WI38 (cell line): ENCODE results near the gene UQCC5.

Experiments
- H3K4me3 ChIP-seq: 2 replicates; pipeline ENCODE4 v1.5.1; 2011; ENCODE audit warnings: low read depth, mild to moderate bottlenecking, control low read depth, low read length
- TF ChIP-seq, protein P1 (sequence below): IDR thresholded peaks from 2 replicates; pipeline ENCODE4 v1.5.1; 2012; ENCODE audit warnings: low read depth, mild to moderate bottlenecking, control low read depth, low read length

UQCC5 gene

DNA sequence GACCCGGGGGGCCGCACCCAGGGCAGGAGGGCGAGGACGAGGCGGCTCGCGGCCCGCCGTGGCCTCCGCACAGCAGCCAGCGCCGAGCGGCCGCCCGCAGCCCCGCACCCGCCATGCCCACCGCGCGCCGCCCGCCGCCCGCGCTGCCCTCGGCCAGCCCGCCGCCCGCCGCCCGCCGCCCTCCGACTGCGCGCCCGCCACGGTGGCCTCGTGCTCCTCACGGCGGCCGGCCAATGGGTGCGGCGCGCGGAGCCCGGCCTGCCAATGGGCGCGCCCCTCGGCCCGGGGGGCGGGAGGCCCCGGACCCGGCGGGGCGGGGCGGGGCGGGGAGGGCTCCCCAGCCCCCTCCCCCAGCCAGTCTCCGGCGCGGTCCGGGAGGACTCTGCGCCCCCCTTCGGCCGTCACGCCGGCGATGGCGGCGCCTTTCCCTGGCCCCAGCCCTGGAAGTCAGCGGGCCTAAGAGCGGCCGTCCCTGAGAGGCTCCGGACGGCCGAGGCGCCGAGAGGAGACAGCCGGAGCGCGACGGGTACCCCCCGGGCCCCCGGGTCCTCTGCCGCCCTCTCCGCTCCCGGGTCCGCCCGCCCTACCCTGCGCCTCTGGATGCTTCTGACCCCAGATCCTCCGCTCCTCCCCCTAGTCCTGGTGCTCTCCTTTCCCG lies 2.7 kb upstream of the UQCC5 start, which contains the start of gene NT5DC2:
NT5DC2 (minus strand) TSS at position 235 of the 658 bp plus-strand sequence; CDS start at position 115, 120 bp downstream.
- TF ChIP-seq, protein P1, sequence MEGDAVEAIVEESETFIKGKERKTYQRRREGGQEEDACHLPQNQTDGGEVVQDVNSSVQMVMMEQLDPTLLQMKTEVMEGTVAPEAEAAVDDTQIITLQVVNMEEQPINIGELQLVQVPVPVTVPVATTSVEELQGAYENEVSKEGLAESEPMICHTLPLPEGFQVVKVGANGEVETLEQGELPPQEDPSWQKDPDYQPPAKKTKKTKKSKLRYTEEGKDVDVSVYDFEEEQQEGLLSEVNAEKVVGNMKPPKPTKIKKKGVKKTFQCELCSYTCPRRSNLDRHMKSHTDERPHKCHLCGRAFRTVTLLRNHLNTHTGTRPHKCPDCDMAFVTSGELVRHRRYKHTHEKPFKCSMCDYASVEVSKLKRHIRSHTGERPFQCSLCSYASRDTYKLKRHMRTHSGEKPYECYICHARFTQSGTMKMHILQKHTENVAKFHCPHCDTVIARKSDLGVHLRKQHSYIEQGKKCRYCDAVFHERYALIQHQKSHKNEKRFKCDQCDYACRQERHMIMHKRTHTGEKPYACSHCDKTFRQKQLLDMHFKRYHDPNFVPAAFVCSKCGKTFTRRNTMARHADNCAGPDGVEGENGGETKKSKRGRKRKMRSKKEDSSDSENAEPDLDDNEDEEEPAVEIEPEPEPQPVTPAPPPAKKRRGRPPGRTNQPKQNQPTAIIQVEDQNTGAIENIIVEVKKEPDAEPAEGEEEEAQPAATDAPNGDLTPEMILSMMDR, result no peak
- H3K4me3 ChIP-seq, result peak within 1 kb of the TSS; percentile 73

DNA sequence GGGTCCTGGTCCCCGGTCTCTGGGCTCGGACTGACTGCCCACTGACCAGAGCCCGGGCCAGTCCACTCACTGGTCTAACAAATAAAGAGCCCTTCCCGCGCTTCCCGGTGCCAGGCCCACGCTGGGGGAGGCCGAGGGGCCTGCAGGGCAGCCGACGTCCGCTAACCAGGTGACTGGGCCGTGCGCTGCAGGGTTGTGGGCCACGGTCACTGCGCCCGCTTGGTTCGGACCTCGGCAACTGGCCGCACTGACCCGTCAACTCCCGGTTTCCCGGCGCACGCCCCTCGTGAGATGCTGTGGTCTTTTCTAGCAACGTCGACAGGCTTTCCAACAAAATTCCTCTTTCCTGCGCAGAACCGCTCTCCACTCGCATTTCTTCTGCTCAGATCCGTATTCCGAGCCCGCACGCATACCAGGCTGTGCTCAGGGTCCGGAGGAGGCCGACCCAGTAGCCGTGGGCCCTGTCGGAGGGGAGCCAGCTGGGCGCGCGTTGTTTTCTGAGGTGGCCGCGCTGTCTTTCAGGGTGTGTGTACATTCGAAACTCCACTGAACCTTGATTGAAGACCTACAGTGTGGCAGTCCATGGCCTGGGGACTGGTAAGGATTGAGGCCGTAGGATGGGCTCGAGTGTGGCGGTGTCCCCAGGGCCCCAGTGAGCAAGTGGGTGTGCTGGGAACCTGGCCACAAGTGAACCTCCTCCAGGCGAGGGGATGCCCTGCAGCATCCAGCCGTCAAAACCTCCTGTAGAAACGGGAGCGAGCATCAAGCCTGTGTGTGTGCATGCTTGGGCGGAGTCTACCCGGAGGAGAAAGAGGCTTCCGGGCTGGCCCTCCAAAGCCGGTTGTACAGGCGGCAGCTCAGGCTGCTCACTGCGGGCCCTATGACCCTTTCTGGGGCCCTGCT lies 1.9 kb upstream of the UQCC5 start:
- H3K4me3 ChIP-seq, result peak overlapping the region; percentile 62
- TF ChIP-seq, protein P1, result no peak

DNA sequence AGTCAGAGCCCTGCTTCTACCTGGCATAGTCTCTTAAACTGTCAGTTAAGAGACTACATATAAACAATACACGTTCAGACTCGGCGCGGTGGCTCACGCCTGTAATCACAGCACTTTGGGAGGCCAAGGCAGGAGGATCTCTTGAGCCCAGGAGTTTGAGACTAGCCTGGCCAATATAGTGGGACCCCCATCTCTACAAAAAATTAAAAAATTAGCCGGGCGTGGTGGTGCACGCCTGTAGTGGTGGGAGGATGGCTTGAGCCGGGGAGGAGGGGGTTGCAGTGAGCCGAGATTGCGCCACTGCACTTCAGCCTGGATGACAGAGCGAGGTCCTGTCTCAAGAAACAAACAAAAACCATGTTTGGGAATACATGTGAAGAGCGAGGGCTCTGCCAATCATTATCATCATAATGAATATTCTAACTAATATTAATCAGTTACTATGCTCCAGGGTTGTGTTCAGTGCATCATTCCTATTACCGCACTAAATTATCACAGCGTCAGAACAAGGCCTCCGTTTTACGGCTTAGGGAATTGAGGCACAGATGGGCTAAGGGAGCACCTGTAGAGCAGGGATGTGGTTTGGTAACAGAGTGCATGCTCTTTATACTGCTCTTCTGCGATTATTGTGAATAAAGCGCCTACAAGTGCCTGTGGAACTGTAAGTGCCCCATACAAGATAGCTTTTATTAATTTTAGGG lies 844 bp upstream of the UQCC5 start:
- TF ChIP-seq, protein P1, result no peak
- no peak overlapping the region; the same call in 1 of the 2 replicates for H3K4me3 ChIP-seq

DNA sequence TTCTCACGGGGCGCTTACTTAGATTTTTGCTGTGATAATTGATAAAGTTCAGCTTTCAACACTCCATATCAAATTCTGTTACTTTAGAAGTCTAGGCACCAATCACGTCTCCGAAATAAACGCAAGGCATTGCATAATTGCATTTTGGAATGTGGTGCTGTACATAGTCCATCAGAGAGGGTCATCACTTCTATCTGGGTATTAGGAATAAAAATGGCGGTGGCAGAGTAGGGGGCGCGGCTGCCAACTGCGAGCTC lies 365 bp upstream of the UQCC5 start:
- H3K4me3 ChIP-seq, result peak overlapping the region; percentile 20; the same call in 1 of the 2 replicates
- TF ChIP-seq, protein P1, result no peak

DNA sequence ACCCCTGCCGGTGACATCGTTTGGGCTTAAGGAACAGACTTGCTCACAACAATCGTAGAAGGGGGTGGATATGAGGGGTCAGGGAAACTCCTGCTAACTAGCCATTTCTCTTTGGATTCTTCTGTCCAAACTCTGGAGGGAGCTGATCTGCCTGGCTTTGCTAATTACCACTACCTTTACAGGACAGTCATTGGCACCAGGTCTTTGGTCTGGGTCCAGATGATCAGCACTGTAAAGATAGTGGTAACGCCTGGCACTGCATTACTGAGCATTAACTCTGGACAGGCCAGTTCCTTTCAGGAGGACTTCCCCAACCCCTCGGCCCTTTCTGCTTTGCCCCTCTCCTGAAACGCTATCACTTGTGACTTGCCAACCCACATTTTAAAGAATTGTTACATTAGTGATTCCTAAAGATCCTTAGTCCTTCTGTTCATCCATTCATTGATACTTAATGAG lies 788 bp downstream of the UQCC5 start:
- TF ChIP-seq, protein P1, result no peak

DNA sequence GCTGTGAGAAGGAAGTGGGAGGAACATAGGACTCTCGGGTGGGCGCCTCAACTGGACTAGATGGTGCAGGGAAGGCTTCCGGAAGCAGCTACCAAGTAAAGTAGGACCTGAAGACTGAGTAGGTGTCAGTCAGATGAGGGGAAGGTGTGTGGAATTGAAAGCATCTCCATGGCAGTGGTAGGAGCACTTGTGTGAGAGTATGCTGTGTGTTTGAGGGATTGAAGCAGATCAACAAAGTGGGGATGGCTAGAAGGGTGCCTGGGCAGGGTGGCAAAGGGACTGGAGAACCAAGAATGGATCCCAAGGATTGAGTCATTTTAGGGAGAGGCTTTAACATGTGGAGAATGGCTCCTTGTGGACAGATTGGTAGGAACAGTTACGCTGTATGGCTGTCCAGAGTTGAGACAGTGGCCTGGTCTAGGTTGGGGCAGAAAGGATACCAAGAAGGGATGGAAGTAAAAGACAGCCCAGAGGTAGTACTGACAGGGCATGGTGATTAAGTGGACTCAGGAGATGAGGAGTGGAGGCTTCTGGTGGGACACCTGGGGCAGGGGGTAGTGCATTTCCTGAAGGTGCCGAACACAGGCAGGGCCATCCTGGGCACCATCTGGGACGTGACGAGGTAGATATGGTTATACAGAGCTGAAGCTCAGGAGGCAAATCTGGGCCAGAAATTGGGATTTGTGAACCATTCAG lies 1.5 kb downstream of the UQCC5 start:
- H3K4me3 ChIP-seq, result peak overlapping the region; percentile 88
- TF ChIP-seq, protein P1, result no peak

More for the DNA sequence above, 788 bp downstream of the UQCC5 start:
- peak overlapping the region; percentile 88 for H3K4me3 ChIP-seq
